Transverse colon (tissue), 4 donors: Measurements from ENCODE around the gene GMDS. TPM values are rescaled to one million over a fixed set of nuclear protein-coding genes. Genes with fewer than 3 reads are reported as not detected.

Source experiments
- DNase-seq: peaks from one replicate; pipeline ENCODE4 v3.0.0-alpha.2; 2019
- H3K27ac ChIP-seq, 4 donors: fragments of 200-600 bp; sonication (generic); 2 replicates each; pipeline ENCODE4 v1.5.1; 2016 to 2018; ENCODE audit warnings: inconsistent platforms in 4 of 4
- H3K27me3 ChIP-seq: fragments of 200-600 bp; sonication (generic); 2 replicates; pipeline ENCODE4 v1.5.1; 2017; ENCODE audit warnings: inconsistent platforms
- H3K36me3 ChIP-seq, 4 donors: fragments of 200-600 bp; sonication (generic); 2 replicates each; pipeline ENCODE4 v1.5.1; 2017 to 2019; ENCODE audit warnings: inconsistent platforms in 4 of 4
- H3K4me1 ChIP-seq, 4 donors: fragments of 200-600 bp; sonication (generic); 2 replicates each; pipeline ENCODE4 v1.5.1; 2017 to 2020; ENCODE audit warnings: inconsistent platforms in 4 of 4
- H3K4me3 ChIP-seq, 4 donors: fragments of 200-600 bp; sonication (generic); 1 replicate in 1 of 4; 2 replicates in 3 of 4; pipeline versions ENCODE4 v1.5.1 to v1.6.1; 2017 to 2019; ENCODE audit warnings: inconsistent platforms in 4 of 4
- H3K9me3 ChIP-seq, 2 donors: fragments of 200-600 bp; sonication (generic); 2 replicates each; pipeline ENCODE4 v1.5.1; 2017 to 2019; ENCODE audit warnings: inconsistent platforms in 2 of 2
- CTCF ChIP-seq, 5 experiments: fragments of 200-600 bp in 3 of 5; fragments of 450-650 bp in 2 of 5; sonication (generic) in 3 of 5; IDR thresholded peaks; 1 replicate in 2 of 5; 2 replicates in 3 of 5; pipeline ENCODE4 v1.5.1; 2016 to 2017; ENCODE audit warnings: antibody characterized with exemption in 5 of 5, inconsistent platforms in 3 of 5, mild to moderate bottlenecking in 2 of 5, moderate library complexity in 1 of 5
- EP300 ChIP-seq: sonication (generic); formaldehyde crosslinking; IDR thresholded peaks from one replicate; pipeline ENCODE4 v1.6.1; 2017; ENCODE audit warnings: antibody characterized with exemption, low read depth
- POLR2A ChIP-seq: fragments of 450-650 bp; IDR thresholded peaks from one replicate; pipeline ENCODE4 v1.6.1; 2016; ENCODE audit warnings: antibody characterized with exemption, mild to moderate bottlenecking, moderate library complexity
- POLR2AphosphoS5 ChIP-seq, 3 donors: sonication (generic); formaldehyde crosslinking; IDR thresholded peaks; one replicate each; pipeline ENCODE4 v1.6.1; 2016; ENCODE audit warnings: antibody characterized with exemption in 3 of 3
- WGBS, 2 donors: methylation state at CpG; one replicate each; pipeline ENCODE4 v1.1.5; 2018; ENCODE audit warnings: low coverage in 1 of 2; 5-methylcytosine and 5-hydroxymethylcytosine counted together
- in situ Hi-C, 4 donors: fragments of 200-750 bp; cut with MboI; loops; one replicate each; pipeline versions ENCODE4 v1.15.0 to v1.15.1; 2017; ENCODE audit warnings: low sequenced_read_pairs in 3 of 4, low pct_ligation_motif_present in 1 of 4, low pct_unique_long_range_greater_than_20kb in 1 of 4
- intact Hi-C: fragments of 100-400 bp; cut with DNase I; formaldehyde crosslinking; loops from one replicate; pipeline ENCODE4 v1.15.1; 2023; ENCODE audit warnings: low total_unique reads
- total RNA-seq, 4 donors: library from RNA; depleted of rRNA; stranded (reverse); fragments of >200 nt; gene quantifications; one replicate each; pipeline ENCODE4 v1.1.0, GENCODE V29; 2016

GMDS gene
- total RNA-seq, 4 donors from 2014 or later: 66.2 to 546 (median 102) TPM

GRCh38 chr6:2007165-2007564 lies 238.2 kb downstream of the GMDS start:
- TF ChIP-seq EP300: no peak
- TF ChIP-seq POLR2A: no peak
- TF ChIP-seq POLR2AphosphoS5 (IDR thresholded peaks at IDR 0.05): no peak
- TF ChIP-seq CTCF (IDR thresholded peaks at IDR 0.05): no peak
- no peaks in the 10 kb centered on the region for H3K36me3 ChIP-seq
- no peak for DNase-seq
- intact Hi-C loops (no loop called here), in situ Hi-C loops (no loop called here)
- WGBS, 2 donors: 79 to 91% methylated on average over 4 of the region's 4 CpGs
- no peak overlapping the region for H3K27ac ChIP-seq
- H3K9me3 ChIP-seq: peaks cover 0 to 6% of the 10 kb centered on the region in 2 donors
- no peak overlapping the region for H3K4me3 ChIP-seq
- H3K4me1 ChIP-seq: peaks cover 0 to 2% (median 0%) of the 10 kb centered on the region in 4 donors
- H3K27me3 ChIP-seq: no peaks in the 10 kb centered on the region

GRCh38 chr6:2004888-2005287 lies 240.5 kb downstream of the GMDS start:
- TF ChIP-seq POLR2A (no peak), CTCF (IDR thresholded peaks at IDR 0.05) (no peak), EP300 (no peak), POLR2AphosphoS5 (IDR thresholded peaks at IDR 0.05) (no peak)
- no peak overlapping the region for H3K4me3 ChIP-seq
- no peaks in the 10 kb centered on the region for H3K4me1 ChIP-seq
- H3K36me3 ChIP-seq: no peaks in the 10 kb centered on the region
- H3K27me3 ChIP-seq: no peaks in the 10 kb centered on the region
- DNase-seq: no peak
- intact Hi-C loops: no loop called here
- no peak overlapping the region for H3K27ac ChIP-seq
- in situ Hi-C loops: no loop called here
- no peaks in the 10 kb centered on the region for H3K9me3 ChIP-seq
- WGBS, 2 donors: 65 to 76% methylated on average over 3 of the region's 3 CpGs

- no peak for DNase-seq
- in situ Hi-C loops: no loop called here
Measured at GRCh38 chr6:2000962-2001361, 244.4 kb downstream of the GMDS start.

GRCh38 chr6:1997702-1998101 lies 247.7 kb downstream of the GMDS start:
- Histone ChIP-seq H3K9me3 (no peaks in the 10 kb centered on the region), H3K27ac (no peak overlapping the region), H3K27me3 (no peaks in the 10 kb centered on the region), H3K4me3 (no peak overlapping the region), H3K4me1 (no peaks in the 10 kb centered on the region), H3K36me3 (no peaks in the 10 kb centered on the region)
- in situ Hi-C loops: no loop called here
- TF ChIP-seq POLR2AphosphoS5 (IDR thresholded peaks at IDR 0.05): no peak
- no peak for TF ChIP-seq EP300
- TF ChIP-seq CTCF (IDR thresholded peaks at IDR 0.05): no peak
- TF ChIP-seq POLR2A: no peak
- DNase-seq: no peak
- 23 to 62% methylated on average over 2 to 3 of the region's 3 CpGs for WGBS, 2 donors
- intact Hi-C loops: no loop called here

More at GRCh38 chr6:2000962-2001361, 244.4 kb downstream of the GMDS start:
- intact Hi-C loops: no loop called here
- no peak for TF ChIP-seq EP300
- TF ChIP-seq POLR2A: no peak
- no peak for TF ChIP-seq CTCF (IDR thresholded peaks at IDR 0.05)
- no peak for TF ChIP-seq POLR2AphosphoS5 (IDR thresholded peaks at IDR 0.05)
- Histone ChIP-seq H3K36me3 (no peaks in the 10 kb centered on the region), H3K27me3 (no peaks in the 10 kb centered on the region), H3K4me1 (no peaks in the 10 kb centered on the region), H3K4me3 (no peak overlapping the region), H3K9me3 (no peaks in the 10 kb centered on the region), H3K27ac (no peak overlapping the region)
- WGBS, 2 donors: 84 to 92% methylated on average over 2 of the region's 2 CpGs
